ENCODE measurements around the gene GABARAP. TPM values are rescaled to one million over a fixed set of nuclear protein-coding genes. Genes with fewer than 3 reads are reported as not detected.
A peak's percentile ranks its signal among the peaks of the same experiment; 100 is the strongest.
"Not testable (repeated sequence)": the region's sequence is repeated elsewhere in the genome, so short reads cannot be mapped to it uniquely, and the experiment has no call there.

GABARAP gene
- total and polyA plus RNA-seq, 10 of the 15 experiments (the other 5 are each of a cell fraction or from before 2014, with no cell fraction given) = 134 to 613 (median 285) TPM

DNA sequence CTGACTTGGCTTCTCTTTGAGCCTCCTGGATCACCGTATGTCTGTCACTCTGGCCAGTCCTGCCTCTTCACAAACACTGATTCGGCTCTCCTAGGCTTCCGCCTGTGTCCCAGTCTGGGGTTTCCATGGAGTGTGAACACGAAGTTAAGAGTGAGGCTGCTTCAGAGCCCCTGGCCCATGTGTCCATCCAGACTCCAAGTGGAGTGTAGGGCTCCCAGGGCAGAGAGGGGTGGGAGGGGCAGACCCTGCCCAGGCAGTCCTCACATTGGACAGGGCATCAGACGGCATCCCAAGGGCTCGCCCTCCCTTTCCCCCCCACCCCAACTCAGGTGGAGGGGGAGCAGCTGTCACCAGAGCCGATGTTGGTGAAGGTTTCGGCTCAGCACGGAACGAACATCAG lies 1.6 kb upstream of the GABARAP start:
- DNase-seq (ENCODE audit: low read depth, low spot score); H3K27ac ChIP-seq (ENCODE audit: control insufficient read depth, insufficient read depth); RAD21 ChIA-PET (ENCODE audit: unreplicated experiment); H4K20me1 ChIP-seq (ENCODE audit: control insufficient read depth, insufficient read depth); H2AFZ ChIP-seq (ENCODE audit: control insufficient read depth, low read depth, low read length); H3K4me3 ChIP-seq; FAIRE-seq; H3K27me3 ChIP-seq (replicated peaks in 1 of 2; ENCODE audit: control insufficient read depth in 2 of 2, insufficient read depth in 2 of 2, low read length in 1 of 2); H3K4me2 ChIP-seq (ENCODE audit: control insufficient read depth, insufficient read depth); H3K9ac ChIP-seq (ENCODE audit: control insufficient read depth, insufficient read depth, low read length); in situ Hi-C loops (cut with MboI); ATAC-seq; H3K9me3 ChIP-seq (replicated peaks; ENCODE audit: control insufficient read depth, insufficient read depth, low read length): not testable (repeated sequence)
- POLR2A ChIA-PET = interaction anchor here (2.1 kb wide), 1 partner anchor 23 kb away, joined by 10 read pairs; no protein-coding TSS in a partner anchor
- TSS peak; percentile 29 for BruUV-seq (replicated peaks)
- SMC1A ChIA-PET (ENCODE audit: uncharacterized antibody, unreplicated experiment) = interaction anchor here (1.6 kb wide), 1 partner anchor 23 kb away, joined by 5 read pairs; no protein-coding TSS in a partner anchor
- CTCF ChIA-PET = interaction anchor here (1.5 kb wide), 1 partner anchor 23 kb away, joined by 5 read pairs; no protein-coding TSS in a partner anchor
- intact Hi-C loops (cut with micrococcal nuclease; ENCODE audit: unreplicated experiment) = loop anchor here (5.0 kb wide), 1 partner anchor 63 kb away; the partner anchor contains the start of gene EIF5A
- peaks cover 44% of the 10 kb centered on the region for H3K79me2 ChIP-seq (ENCODE audit: control insufficient read depth, insufficient read depth, low read length)
- peaks cover 10 to 19% of the 10 kb centered on the region in 2 experiments; a peak in 3 of 4 replicates for H3K36me3 ChIP-seq (ENCODE audit: control insufficient read depth in 2 of 2, insufficient read depth in 2 of 2, low read length in 1 of 2)
- 89% methylated on average over 10 of the region's 10 CpGs for WGBS (ENCODE audit: insufficient coverage, insufficient replicate concordance, low lambda C conversion rate, missing lambda C conversion rate)
- peaks cover 19% of the 10 kb centered on the region for H3K4me1 ChIP-seq (ENCODE audit: control insufficient read depth, insufficient read depth, low read length)

GRCh38 chr17:7243453-7243729 lies 1.1 kb upstream of the GABARAP start:
- ChIA-PET SMC1A (ENCODE audit: uncharacterized antibody, unreplicated experiment) (interaction anchor here (1.5 to 4.3 kb wide), 3 partner anchors 7 to 23 kb away, joined by 4 to 34 read pairs (median 26); partner anchors contain the start of genes ACADVL, CTDNEP1, DLG4 and DVL2), CTCF (interaction anchor here (6.0 kb wide), 1 partner anchor 23 kb away, joined by 70 read pairs; the partner anchor contains the start of genes ACADVL and DLG4), POLR2A (interaction anchor here (3.9 kb wide), 1 partner anchor 23 kb away, joined by 43 read pairs; the partner anchor contains the start of genes ACADVL and DLG4), RAD21 (ENCODE audit: unreplicated experiment) (interaction anchor here (1.3 to 6.3 kb wide), 2 partner anchors 23 to 29 kb away, joined by 3 to 51 read pairs; partner anchors contain the start of genes ACADVL and DLG4)
- H3K4me3 ChIP-seq = peak overlapping the region; percentile 83; the same call in 1 of the 2 replicates
- no peak overlapping the region; the same call in 1 of the 2 replicates for H2AFZ ChIP-seq (ENCODE audit: control insufficient read depth, low read depth, low read length)
- 75% methylated on average over 2 of the region's 2 CpGs for WGBS (ENCODE audit: insufficient coverage, insufficient replicate concordance, low lambda C conversion rate, missing lambda C conversion rate)
- peaks cover 43% of the 10 kb centered on the region for H3K79me2 ChIP-seq (ENCODE audit: control insufficient read depth, insufficient read depth, low read length)
- ATAC-seq = no peak
- no TSS peak for BruUV-seq (replicated peaks)
- H3K27ac ChIP-seq (ENCODE audit: control insufficient read depth, insufficient read depth) = no peak overlapping the region
- H3K4me2 ChIP-seq (ENCODE audit: control insufficient read depth, insufficient read depth) = peak overlapping the region; percentile 88
- intact Hi-C loops (cut with micrococcal nuclease; ENCODE audit: unreplicated experiment) = loop anchor here (5.0 kb wide), 1 partner anchor 64 kb away; the partner anchor contains the start of gene EIF5A
- H3K9me3 ChIP-seq (replicated peaks; ENCODE audit: control insufficient read depth, insufficient read depth, low read length) = no peaks in the 10 kb centered on the region
- no peak for DNase-seq (ENCODE audit: low read depth, low spot score)
- no peak for FAIRE-seq
- peak overlapping the region; percentile 32; the same call in 1 of the 2 replicates for H3K9ac ChIP-seq (ENCODE audit: control insufficient read depth, insufficient read depth, low read length)
- peaks cover 16% of the 10 kb centered on the region for H3K4me1 ChIP-seq (ENCODE audit: control insufficient read depth, insufficient read depth, low read length)
- H3K27me3 ChIP-seq (replicated peaks in 1 of 2; ENCODE audit: control insufficient read depth in 2 of 2, insufficient read depth in 2 of 2, low read length in 1 of 2) = no peaks in the 10 kb centered on the region
- peaks cover 10 to 19% of the 10 kb centered on the region in 2 experiments; a peak in 3 of 4 replicates for H3K36me3 ChIP-seq (ENCODE audit: control insufficient read depth in 2 of 2, insufficient read depth in 2 of 2, low read length in 1 of 2)
- H4K20me1 ChIP-seq (ENCODE audit: control insufficient read depth, insufficient read depth) = no peaks in the 10 kb centered on the region
- no peak for TF ChIP-seq ATF3 (IDR thresholded peaks at IDR 0.05; ENCODE audit: borderline replicate concordance, extremely low read depth, low read depth, low read length)
- TF ChIP-seq HCFC1 (IDR thresholded peaks at IDR 0.05; ENCODE audit: low read length) = no peak
- no peak for TF ChIP-seq TARDBP (IDR thresholded peaks at IDR 0.05; ENCODE audit: borderline replicate concordance)
- TF ChIP-seq RCOR1 (conservative IDR thresholded peaks at IDR 0.05; ENCODE audit: low read depth, low read length) = no peak
- TF ChIP-seq KAT2A (conservative IDR thresholded peaks at IDR 0.05; ENCODE audit: control insufficient read depth, low read depth, low read length) = no peak
- TF ChIP-seq, protein P1, sequence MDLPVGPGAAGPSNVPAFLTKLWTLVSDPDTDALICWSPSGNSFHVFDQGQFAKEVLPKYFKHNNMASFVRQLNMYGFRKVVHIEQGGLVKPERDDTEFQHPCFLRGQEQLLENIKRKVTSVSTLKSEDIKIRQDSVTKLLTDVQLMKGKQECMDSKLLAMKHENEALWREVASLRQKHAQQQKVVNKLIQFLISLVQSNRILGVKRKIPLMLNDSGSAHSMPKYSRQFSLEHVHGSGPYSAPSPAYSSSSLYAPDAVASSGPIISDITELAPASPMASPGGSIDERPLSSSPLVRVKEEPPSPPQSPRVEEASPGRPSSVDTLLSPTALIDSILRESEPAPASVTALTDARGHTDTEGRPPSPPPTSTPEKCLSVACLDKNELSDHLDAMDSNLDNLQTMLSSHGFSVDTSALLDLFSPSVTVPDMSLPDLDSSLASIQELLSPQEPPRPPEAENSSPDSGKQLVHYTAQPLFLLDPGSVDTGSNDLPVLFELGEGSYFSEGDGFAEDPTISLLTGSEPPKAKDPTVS (IDR thresholded peaks at IDR 0.05; ENCODE audit: low read depth, low read length) = no peak
- no peak for TF ChIP-seq RUNX3 (IDR thresholded peaks at IDR 0.05; ENCODE audit: low read length)
- TF ChIP-seq ZNF207 (IDR thresholded peaks at IDR 0.05; ENCODE audit: borderline replicate concordance) = no peak
- in situ Hi-C loops (cut with MboI) = no loop called here

Data from GM12878 (cell line).